ENCODE measurements around the gene TNFAIP3. TPM values are rescaled to one million over a fixed set of nuclear protein-coding genes. Genes with fewer than 3 reads are reported as not detected.
A peak's percentile ranks its signal among the peaks of the same experiment; 100 is the strongest.

Gene TNFAIP3
- total RNA-seq, 2 experiments from 2014 or later, result 3,816 to 3,885 TPM

DNA sequence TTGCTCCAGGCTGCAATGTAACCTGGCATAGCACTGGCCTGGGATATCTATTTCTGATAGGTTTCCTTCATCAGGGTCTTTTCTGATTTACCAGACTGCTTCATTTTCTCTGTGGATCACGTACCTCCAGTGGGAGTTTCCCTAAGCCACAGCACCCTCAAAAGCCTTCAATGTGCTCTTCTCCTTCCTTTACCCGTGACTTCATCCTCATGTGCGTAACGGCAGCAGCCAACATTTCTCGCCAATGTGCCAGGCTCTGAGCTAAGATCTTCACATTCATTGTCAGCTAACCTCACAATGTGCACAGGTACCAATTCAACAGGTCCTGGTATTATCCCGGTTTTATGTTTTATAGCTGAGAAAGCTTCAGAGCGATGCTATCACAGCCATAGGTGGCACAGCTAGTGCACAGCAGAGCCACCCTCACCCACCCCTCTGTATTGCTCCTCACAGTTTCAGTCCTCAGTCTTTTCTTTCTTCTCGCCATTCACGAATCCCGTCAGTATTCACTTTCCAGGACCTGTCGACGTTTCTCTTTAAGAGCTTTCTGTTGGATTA is 58.2 kb downstream of the TNFAIP3 start:
- TF ChIP-seq, protein P1, sequence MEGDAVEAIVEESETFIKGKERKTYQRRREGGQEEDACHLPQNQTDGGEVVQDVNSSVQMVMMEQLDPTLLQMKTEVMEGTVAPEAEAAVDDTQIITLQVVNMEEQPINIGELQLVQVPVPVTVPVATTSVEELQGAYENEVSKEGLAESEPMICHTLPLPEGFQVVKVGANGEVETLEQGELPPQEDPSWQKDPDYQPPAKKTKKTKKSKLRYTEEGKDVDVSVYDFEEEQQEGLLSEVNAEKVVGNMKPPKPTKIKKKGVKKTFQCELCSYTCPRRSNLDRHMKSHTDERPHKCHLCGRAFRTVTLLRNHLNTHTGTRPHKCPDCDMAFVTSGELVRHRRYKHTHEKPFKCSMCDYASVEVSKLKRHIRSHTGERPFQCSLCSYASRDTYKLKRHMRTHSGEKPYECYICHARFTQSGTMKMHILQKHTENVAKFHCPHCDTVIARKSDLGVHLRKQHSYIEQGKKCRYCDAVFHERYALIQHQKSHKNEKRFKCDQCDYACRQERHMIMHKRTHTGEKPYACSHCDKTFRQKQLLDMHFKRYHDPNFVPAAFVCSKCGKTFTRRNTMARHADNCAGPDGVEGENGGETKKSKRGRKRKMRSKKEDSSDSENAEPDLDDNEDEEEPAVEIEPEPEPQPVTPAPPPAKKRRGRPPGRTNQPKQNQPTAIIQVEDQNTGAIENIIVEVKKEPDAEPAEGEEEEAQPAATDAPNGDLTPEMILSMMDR (IDR thresholded peaks at IDR 0.05), result no peak
- no peaks in the 10 kb centered on the region for H3K27me3 ChIP-seq (ENCODE audit: control insufficient read depth in 1 of 2, insufficient read depth in 2 of 2, low read length in 2 of 2)
- no peaks in the 10 kb centered on the region for H3K36me3 ChIP-seq (ENCODE audit: insufficient read depth, low read length)
- ChIA-PET CTCF (interaction anchor here (1.0 kb wide), 1 partner anchor 190 kb away, joined by 3 read pairs; no protein-coding TSS in a partner anchor), POLR2A (interaction anchor here (1.3 kb wide), 1 partner anchor 57 kb away, joined by 5 read pairs; the partner anchor contains the start of gene TNFAIP3)
- no peaks in the 10 kb centered on the region for H3K36me3 Mint-ChIP-seq (ENCODE audit: low read depth)
- peaks cover 45% of the 10 kb centered on the region for H3K4me1 Mint-ChIP-seq (ENCODE audit: low read depth)
- peaks cover 26% of the 10 kb centered on the region for H3K4me1 ChIP-seq (ENCODE audit: insufficient read depth, low read length)
- ATAC-seq (ENCODE audit: poor library complexity) (no peak), DNase-seq (no peak)
- H3K4me3 Mint-ChIP-seq, result no peak overlapping the region
- intact Hi-C loops (cut with DNase I, micrococcal nuclease), result loop anchor here in 1 of 2 experiments (5.0 kb wide), 2 partner anchors 43 to 218 kb away; no protein-coding TSS in a partner anchor
- H3K27ac Mint-ChIP-seq, result no peak overlapping the region
- H3K27ac ChIP-seq (ENCODE audit: low read depth in 1 of 2, low read length in 2 of 2), result no peak overlapping the region
- H3K4me3 ChIP-seq (ENCODE audit: low read length), result no peak overlapping the region
- no peaks in the 10 kb centered on the region for H3K27me3 Mint-ChIP-seq
- H3K9me3 ChIP-seq (ENCODE audit: control insufficient read depth in 1 of 2, insufficient read depth in 1 of 2, low read length in 2 of 2), result no peaks in the 10 kb centered on the region
- no peaks in the 10 kb centered on the region for H3K9me3 Mint-ChIP-seq

DNA sequence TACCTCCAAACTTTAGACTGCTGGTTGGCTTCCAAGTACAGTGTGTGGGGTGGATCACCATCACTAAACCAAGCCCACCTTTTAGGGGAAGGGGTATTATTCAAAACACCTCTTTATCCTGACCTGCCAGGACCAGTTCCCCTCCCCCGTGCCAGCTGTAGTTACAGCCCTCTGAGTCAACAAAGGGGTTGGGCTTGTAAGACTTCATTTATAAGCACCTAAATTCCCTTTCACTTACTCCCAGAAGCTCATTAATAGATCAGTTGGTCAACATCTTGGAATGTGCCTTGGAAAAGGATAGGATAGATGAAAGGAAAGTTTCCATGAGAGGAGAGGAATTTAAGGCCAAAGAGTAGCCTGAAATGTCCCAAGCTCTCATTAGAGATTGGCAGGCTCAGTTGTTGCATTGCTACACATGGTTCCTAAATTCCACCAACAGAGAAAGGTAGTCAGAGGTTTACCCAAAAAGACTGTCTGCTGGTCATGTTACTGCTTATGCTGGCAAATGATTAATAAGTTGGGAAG is 59.2 kb downstream of the TNFAIP3 start:
- Mint-ChIP-seq H3K27ac (no peak overlapping the region), H3K4me1 (ENCODE audit: low read depth) (peaks cover 45% of the 10 kb centered on the region), H3K36me3 (ENCODE audit: low read depth) (no peaks in the 10 kb centered on the region), H3K4me3 (no peak overlapping the region), H3K9me3 (no peaks in the 10 kb centered on the region), H3K27me3 (no peaks in the 10 kb centered on the region)
- TF ChIP-seq, protein P1 (IDR thresholded peaks at IDR 0.05), result no peak
- no peaks in the 10 kb centered on the region for H3K36me3 ChIP-seq (ENCODE audit: insufficient read depth, low read length)
- ChIA-PET POLR2A (interaction anchor here (1.1 to 1.6 kb wide), 4 partner anchors 44 to 218 kb away, joined by 3 to 6 read pairs (median 5); partner anchors contain the start of gene TNFAIP3), CTCF (interaction anchor here (0.6 to 1.8 kb wide), 2 partner anchors 13 to 597 kb away, joined by 3 to 6 read pairs; no protein-coding TSS in a partner anchor)
- H3K9me3 ChIP-seq (ENCODE audit: control insufficient read depth in 1 of 2, insufficient read depth in 1 of 2, low read length in 2 of 2), result no peaks in the 10 kb centered on the region
- intact Hi-C loops (cut with DNase I, micrococcal nuclease), result loop anchor here in 1 of 2 experiments (5.0 kb wide), 2 partner anchors 44 to 219 kb away; no protein-coding TSS in a partner anchor
- H3K27me3 ChIP-seq (ENCODE audit: control insufficient read depth in 1 of 2, insufficient read depth in 2 of 2, low read length in 2 of 2), result no peaks in the 10 kb centered on the region
- ATAC-seq (ENCODE audit: poor library complexity), result no peak
- DNase-seq, result peak in 2 of 14 experiments; percentile 19 to 27
- H3K27ac ChIP-seq (ENCODE audit: low read depth in 1 of 2, low read length in 2 of 2), result no peak overlapping the region
- peaks cover 26% of the 10 kb centered on the region for H3K4me1 ChIP-seq (ENCODE audit: insufficient read depth, low read length)
- no peak overlapping the region for H3K4me3 ChIP-seq (ENCODE audit: low read length)

DNA sequence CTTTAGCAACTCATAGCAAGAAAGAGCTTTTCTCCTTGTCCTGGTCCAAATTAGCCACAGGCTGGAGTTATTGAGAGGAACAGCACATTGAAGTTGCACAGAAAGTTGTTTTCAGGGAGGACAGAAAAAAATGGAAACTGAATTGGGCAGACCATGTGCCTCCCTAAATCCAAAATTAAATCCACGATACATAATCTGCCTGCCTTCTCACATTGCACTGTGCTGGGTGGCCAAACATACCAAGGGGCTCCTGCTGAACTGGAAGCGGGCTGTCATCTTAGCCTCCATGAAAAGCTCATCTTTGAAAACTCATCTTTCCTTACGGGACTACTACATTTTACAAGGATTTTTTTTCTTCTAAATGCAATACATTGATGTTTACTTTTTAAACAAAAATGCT is 59.9 kb downstream of the TNFAIP3 start:
- POLR2A ChIA-PET, result interaction anchor here (0.9 to 1.6 kb wide), 6 partner anchors 45 to 219 kb away, joined by 3 to 18 read pairs (median 5); partner anchors contain the start of gene TNFAIP3

More for the DNA sequence above, 59.9 kb downstream of the TNFAIP3 start:
- CTCF ChIA-PET, result interaction anchor here (0.6 to 1.8 kb wide), 3 partner anchors 12 to 183 kb away, joined by 3 to 6 read pairs (median 3); no protein-coding TSS in a partner anchor
- Histone ChIP-seq H3K36me3 (ENCODE audit: insufficient read depth, low read length) (no peaks in the 10 kb centered on the region), H3K4me1 (ENCODE audit: insufficient read depth, low read length) (peaks cover 26% of the 10 kb centered on the region), H3K9me3 (ENCODE audit: control insufficient read depth in 1 of 2, insufficient read depth in 1 of 2, low read length in 2 of 2) (no peaks in the 10 kb centered on the region), H3K27me3 (ENCODE audit: control insufficient read depth in 1 of 2, insufficient read depth in 2 of 2, low read length in 2 of 2) (no peaks in the 10 kb centered on the region), H3K27ac (ENCODE audit: low read depth in 1 of 2, low read length in 2 of 2) (peak overlapping the region in 1 of 2 donors; percentile 18), H3K4me3 (ENCODE audit: low read length) (no peak overlapping the region)
- H3K27ac Mint-ChIP-seq, result peak overlapping the region; percentile 70
- DNase-seq, result no peak
- no peaks in the 10 kb centered on the region for H3K36me3 Mint-ChIP-seq (ENCODE audit: low read depth)
- TF ChIP-seq, protein P1 (IDR thresholded peaks at IDR 0.05), result no peak
- peaks cover 45% of the 10 kb centered on the region for H3K4me1 Mint-ChIP-seq (ENCODE audit: low read depth)
- no peaks in the 10 kb centered on the region for H3K9me3 Mint-ChIP-seq
- intact Hi-C loops (cut with DNase I, micrococcal nuclease), result loop anchor here in 1 of 2 experiments (5.0 kb wide), 2 partner anchors 45 to 220 kb away; no protein-coding TSS in a partner anchor
- H3K27me3 Mint-ChIP-seq, result no peaks in the 10 kb centered on the region
- ATAC-seq (ENCODE audit: poor library complexity), result no peak
- no peak overlapping the region for H3K4me3 Mint-ChIP-seq

All from CD4-positive, alpha-beta T cell (primary cell).